K562 (cell line): ENCODE measurements around the gene LSP1. TPM values are rescaled to one million over a fixed set of nuclear protein-coding genes. Genes with fewer than 3 reads are reported as not detected.

Experiments
- GABPB1 ChIP-seq: sonication (generic); formaldehyde crosslinking; IDR thresholded peaks from 2 replicates; pipeline ENCODE4 v1.8.0; 2022; ENCODE audit warnings: mild to moderate bottlenecking, missing genetic modification reagents
- MCM2 ChIP-seq: fragments of 450-650 bp; IDR thresholded peaks from 2 replicates; pipeline ENCODE4 v1.6.1; 2017; ENCODE audit warnings: low read depth, mild to moderate bottlenecking
- MCM7 ChIP-seq, 2 experiments: fragments of 450-650 bp; IDR thresholded peaks; 2 replicates each; pipeline ENCODE4 v1.6.1; 2016 to 2018
- MTF1 ChIP-seq: fragments of 250-450 bp; sonication (Bioruptor Pico); IDR thresholded peaks from 2 replicates; pipeline ENCODE4 v1.9.0; 2021; ENCODE audit warnings: moderate library complexity, mild to moderate bottlenecking, inconsistent platforms, borderline replicate concordance
- NFXL1 ChIP-seq: fragments of 450-650 bp; formaldehyde crosslinking; IDR thresholded peaks from 2 replicates; pipeline ENCODE4 v1.4.0; 2021; ENCODE audit warnings: mild to moderate bottlenecking
- PCBP2 ChIP-seq: fragments of 200-400 bp; formaldehyde crosslinking; IDR thresholded peaks from 2 replicates; pipeline ENCODE4 v1.6.1; 2018; ENCODE audit warnings: low read length, low read depth, mild to moderate bottlenecking, moderate library complexity; ENCODE audit not compliant: poor library complexity, severe bottlenecking
- PHTF2 ChIP-seq: fragments of 250-450 bp; sonication (Bioruptor Pico); IDR thresholded peaks from 2 replicates; pipeline ENCODE4 v1.5.0; 2021; ENCODE audit warnings: mild to moderate bottlenecking
- TCFL5 ChIP-seq: fragments of 250-450 bp; sonication (Bioruptor Pico); conservative IDR thresholded peaks from 2 replicates; pipeline ENCODE4 v1.6.1; 2021; ENCODE audit warnings: mild to moderate bottlenecking, moderate library complexity, matching md5 sums
- TEAD4 ChIP-seq, 2 experiments: sonication (generic) in 1 of 2; formaldehyde crosslinking in 1 of 2; IDR thresholded peaks; 2 replicates each; pipeline versions ENCODE4 v1.6.1 to v1.8.0; 2012 to 2022; ENCODE audit warnings: borderline replicate concordance in 1 of 2, inconsistent platforms in 1 of 2, low read length in 1 of 2, mild to moderate bottlenecking in 1 of 2, missing genetic modification reagents in 1 of 2
- ZEB2 ChIP-seq: fragments of 450-650 bp; IDR thresholded peaks from 2 replicates; pipeline ENCODE4 v1.6.1; 2016
- ZNF146 ChIP-seq: IDR thresholded peaks from one replicate; pipeline ENCODE4 v1.6.1; 2018; ENCODE audit warnings: missing compliant biosample characterization; ENCODE audit not compliant: unreplicated experiment
- ZNF311 ChIP-seq: fragments of 250-450 bp; sonication (Bioruptor Pico); IDR thresholded peaks from 2 replicates; pipeline ENCODE4 v1.4.0; 2020; ENCODE audit warnings: mild to moderate bottlenecking, moderate library complexity
- polyA plus RNA-seq, 8 experiments: library from polyadenylated mRNA; depleted of rRNA in 4 of 8; stranded (reverse) in 5 of 8; unstranded in 3 of 8; fragments of >200 nt; fragmentation: Nextera tagmentation in 2 of 8; fragmentation: Illumina TruSeq in 1 of 8; extraction: Ambion mirVana in 2 of 8; extraction: Trizol in 1 of 8; gene quantifications; 2 replicates each; pipeline versions ENCODE4 v1.2.1 to v1.2.3, GENCODE V29; 2011 to 2014; ENCODE audit warnings: inconsistent platforms in 1 of 8, missing spikeins in 1 of 8
- total RNA-seq, 7 experiments: library from RNA; depleted of rRNA in 6 of 7; stranded (reverse); fragments of >200 nt in 6 of 7; fragmentation: Illumina TruSeq in 2 of 7; extraction: Trizol in 2 of 7; gene quantifications; 2 replicates each; pipeline versions ENCODE4 v1.2.1 to v1.2.3, GENCODE V29; 2011 to 2021; ENCODE audit warnings: low replicate concordance in 1 of 7
- TF ChIP-seq, protein P1 (sequence below): fragments of 150-350 bp; IDR thresholded peaks from 2 replicates; pipeline ENCODE4 v1.6.1; 2014; ENCODE audit warnings: low read depth, mild to moderate bottlenecking, low read length, borderline replicate concordance
- TF ChIP-seq, protein P2 (sequence below): IDR thresholded peaks from 3 replicates; pipeline ENCODE4 v1.6.1; 2011; ENCODE audit warnings: borderline replicate concordance, mild to moderate bottlenecking; ENCODE audit not compliant: insufficient read length, insufficient read depth
- TF ChIP-seq, protein P3 (sequence below): fragments of 250-450 bp; sonication (Bioruptor Pico); IDR thresholded peaks from 2 replicates; pipeline ENCODE4 v1.4.0; 2020; ENCODE audit warnings: mild to moderate bottlenecking, moderate library complexity
- TF ChIP-seq, protein P4 (sequence below): fragments of 250-450 bp; sonication (Bioruptor Pico); IDR thresholded peaks from 2 replicates; pipeline ENCODE4 v1.5.0; 2021; ENCODE audit warnings: mild to moderate bottlenecking, borderline replicate concordance

Gene LSP1
- total and polyA plus RNA-seq, 9 of the 15 experiments (the other 6 are each of a cell fraction or from before 2014, with no cell fraction given): 0.08 to 2.9 (median 0.65) TPM; not detected in 2

DNA sequence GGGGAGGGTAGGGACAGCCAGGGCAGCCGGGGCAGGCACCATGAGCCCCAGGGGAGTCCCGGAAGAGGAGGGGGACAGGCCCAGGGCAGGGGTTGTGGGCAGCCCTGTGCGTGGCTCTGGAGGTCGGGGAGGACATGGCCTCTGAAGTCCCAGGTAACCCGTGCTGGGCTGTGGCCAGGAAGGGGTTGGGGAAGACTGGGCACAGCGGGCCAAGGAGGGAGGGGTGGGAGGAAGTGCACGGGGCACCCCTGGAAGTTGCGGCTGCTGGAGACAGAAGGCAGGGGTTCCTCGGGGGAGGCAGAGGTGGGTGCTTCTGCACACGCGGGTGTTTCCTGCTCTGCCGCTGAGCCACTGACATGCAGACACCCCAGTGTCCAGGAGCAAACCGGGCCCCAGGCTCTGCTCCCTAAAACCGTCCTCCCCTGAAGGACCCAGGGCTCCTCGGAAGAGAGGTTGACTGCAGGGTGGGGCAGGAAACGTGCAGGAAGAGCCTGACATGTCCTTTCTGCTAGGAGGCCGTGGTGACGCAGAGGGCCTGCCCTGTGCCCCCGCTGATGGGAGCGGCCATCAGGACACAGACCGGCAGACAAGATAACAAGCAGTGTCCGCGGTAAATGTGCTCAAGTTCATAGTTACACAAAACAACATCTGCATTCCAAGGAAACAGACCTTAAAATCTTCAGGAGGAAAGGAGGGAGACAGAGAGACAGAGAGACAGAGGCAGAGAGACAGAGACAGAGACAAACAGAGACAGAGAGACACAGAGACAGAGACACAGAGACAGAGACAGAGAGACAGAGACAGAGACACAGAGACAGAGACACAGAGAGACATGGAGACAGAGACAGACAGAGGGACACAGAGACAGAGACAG lies 8.4 kb upstream of the LSP1 start (continued):
- TF ChIP-seq, protein P1, sequence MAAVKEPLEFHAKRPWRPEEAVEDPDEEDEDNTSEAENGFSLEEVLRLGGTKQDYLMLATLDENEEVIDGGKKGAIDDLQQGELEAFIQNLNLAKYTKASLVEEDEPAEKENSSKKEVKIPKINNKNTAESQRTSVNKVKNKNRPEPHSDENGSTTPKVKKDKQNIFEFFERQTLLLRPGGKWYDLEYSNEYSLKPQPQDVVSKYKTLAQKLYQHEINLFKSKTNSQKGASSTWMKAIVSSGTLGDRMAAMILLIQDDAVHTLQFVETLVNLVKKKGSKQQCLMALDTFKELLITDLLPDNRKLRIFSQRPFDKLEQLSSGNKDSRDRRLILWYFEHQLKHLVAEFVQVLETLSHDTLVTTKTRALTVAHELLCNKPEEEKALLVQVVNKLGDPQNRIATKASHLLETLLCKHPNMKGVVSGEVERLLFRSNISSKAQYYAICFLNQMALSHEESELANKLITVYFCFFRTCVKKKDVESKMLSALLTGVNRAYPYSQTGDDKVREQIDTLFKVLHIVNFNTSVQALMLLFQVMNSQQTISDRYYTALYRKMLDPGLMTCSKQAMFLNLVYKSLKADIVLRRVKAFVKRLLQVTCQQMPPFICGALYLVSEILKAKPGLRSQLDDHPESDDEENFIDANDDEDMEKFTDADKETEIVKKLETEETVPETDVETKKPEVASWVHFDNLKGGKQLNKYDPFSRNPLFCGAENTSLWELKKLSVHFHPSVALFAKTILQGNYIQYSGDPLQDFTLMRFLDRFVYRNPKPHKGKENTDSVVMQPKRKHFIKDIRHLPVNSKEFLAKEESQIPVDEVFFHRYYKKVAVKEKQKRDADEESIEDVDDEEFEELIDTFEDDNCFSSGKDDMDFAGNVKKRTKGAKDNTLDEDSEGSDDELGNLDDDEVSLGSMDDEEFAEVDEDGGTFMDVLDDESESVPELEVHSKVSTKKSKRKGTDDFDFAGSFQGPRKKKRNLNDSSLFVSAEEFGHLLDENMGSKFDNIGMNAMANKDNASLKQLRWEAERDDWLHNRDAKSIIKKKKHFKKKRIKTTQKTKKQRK: no peak
- TF ChIP-seq TCFL5 (CRISPR knock-in tag) (no peak), PHTF2 (CRISPR knock-in tag) (no peak), PCBP2 (no peak), MCM7 (IDR thresholded peaks at IDR 0.05) (no peak), ZEB2 (peak; percentile 35; the same call in 1 of the 2 replicates), MCM2 (no peak), GABPB1 (CRISPR knock-in tag) (no peak), MTF1 (CRISPR knock-in tag) (no peak), ZNF311 (no peak), TEAD4 (IDR thresholded peaks at IDR 0.05; ENCODE audit: low read length) (peak; percentile 83), TEAD4 (CRISPR knock-in tag; IDR thresholded peaks at IDR 0.05; ENCODE audit: borderline replicate concordance) (no peak), ZNF146 (CRISPR knock-in tag) (no peak), NFXL1 (CRISPR knock-in tag) (no peak)
- TF ChIP-seq, protein P2, sequence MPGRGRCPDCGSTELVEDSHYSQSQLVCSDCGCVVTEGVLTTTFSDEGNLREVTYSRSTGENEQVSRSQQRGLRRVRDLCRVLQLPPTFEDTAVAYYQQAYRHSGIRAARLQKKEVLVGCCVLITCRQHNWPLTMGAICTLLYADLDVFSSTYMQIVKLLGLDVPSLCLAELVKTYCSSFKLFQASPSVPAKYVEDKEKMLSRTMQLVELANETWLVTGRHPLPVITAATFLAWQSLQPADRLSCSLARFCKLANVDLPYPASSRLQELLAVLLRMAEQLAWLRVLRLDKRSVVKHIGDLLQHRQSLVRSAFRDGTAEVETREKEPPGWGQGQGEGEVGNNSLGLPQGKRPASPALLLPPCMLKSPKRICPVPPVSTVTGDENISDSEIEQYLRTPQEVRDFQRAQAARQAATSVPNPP: no peak
- TF ChIP-seq, protein P3, sequence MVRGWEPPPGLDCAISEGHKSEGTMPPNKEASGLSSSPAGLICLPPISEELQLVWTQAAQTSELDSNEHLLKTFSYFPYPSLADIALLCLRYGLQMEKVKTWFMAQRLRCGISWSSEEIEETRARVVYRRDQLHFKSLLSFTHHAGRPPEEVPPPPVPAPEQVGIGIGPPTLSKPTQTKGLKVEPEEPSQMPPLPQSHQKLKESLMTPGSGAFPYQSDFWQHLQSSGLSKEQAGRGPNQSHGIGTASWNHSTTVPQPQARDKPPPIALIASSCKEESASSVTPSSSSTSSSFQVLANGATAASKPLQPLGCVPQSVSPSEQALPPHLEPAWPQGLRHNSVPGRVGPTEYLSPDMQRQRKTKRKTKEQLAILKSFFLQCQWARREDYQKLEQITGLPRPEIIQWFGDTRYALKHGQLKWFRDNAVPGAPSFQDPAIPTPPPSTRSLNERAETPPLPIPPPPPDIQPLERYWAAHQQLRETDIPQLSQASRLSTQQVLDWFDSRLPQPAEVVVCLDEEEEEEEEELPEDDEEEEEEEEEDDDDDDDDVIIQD (CRISPR knock-in tag): no peak
- TF ChIP-seq, protein P4, sequence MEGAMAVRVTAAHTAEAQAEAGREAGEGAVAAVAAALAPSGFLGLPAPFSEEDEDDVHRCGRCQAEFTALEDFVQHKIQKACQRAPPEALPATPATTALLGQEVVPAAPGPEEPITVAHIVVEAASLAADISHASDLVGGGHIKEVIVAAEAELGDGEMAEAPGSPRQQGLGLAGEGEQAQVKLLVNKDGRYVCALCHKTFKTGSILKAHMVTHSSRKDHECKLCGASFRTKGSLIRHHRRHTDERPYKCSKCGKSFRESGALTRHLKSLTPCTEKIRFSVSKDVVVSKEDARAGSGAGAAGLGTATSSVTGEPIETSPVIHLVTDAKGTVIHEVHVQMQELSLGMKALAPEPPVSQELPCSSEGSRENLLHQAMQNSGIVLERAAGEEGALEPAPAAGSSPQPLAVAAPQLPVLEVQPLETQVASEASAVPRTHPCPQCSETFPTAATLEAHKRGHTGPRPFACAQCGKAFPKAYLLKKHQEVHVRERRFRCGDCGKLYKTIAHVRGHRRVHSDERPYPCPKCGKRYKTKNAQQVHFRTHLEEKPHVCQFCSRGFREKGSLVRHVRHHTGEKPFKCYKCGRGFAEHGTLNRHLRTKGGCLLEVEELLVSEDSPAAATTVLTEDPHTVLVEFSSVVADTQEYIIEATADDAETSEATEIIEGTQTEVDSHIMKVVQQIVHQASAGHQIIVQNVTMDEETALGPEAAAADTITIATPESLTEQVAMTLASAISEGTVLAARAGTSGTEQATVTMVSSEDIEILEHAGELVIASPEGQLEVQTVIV: no peak
